HepG2 (cell line): ENCODE measurements around the gene FRMD4A. TPM values are rescaled to one million over a fixed set of nuclear protein-coding genes. Genes with fewer than 3 reads are reported as not detected.

Experiments
- ATAC-seq: fragments of 200-7000 bp; cut with Tn5 transposase; 3 replicates; pipeline ENCODE4 v1.9.1; 2020; ENCODE audit warnings: mild to moderate bottlenecking, moderate library complexity
- BruUV-seq: library from RNA; stranded (reverse); fragments of 400-500 nt; replicated peaks from 2 replicates; lab custom pipeline; 2021; lab: Mats Ljungman, UMichigan
- CTCF ChIA-PET: fragments of 300-600 bp; formaldehyde crosslinking; extraction: SDS; loops from one replicate; lab custom pipeline; 2021; ENCODE audit warnings: low total read pairs, inconsistent platforms, low intra/inter-chr PET ratio; lab: Yijun Ruan, JAX
- POLR2A ChIA-PET: fragments of 350-600 bp; sonication (Branson Sonifier 250); formaldehyde crosslinking; loops from one replicate; lab custom pipeline; 2020; ENCODE audit warnings: antibody characterized with exemption, inconsistent platforms; lab: Yijun Ruan, JAX
- DNase-seq: peaks from one replicate; pipeline ENCODE4 v3.0.0-alpha.2; 2015; ENCODE audit warnings: low spot score
- FAIRE-seq: peaks from 3 replicates; lab custom pipeline; 2011; peaks lifted over from hg19 to GRCh38; lab: Jason Lieb, UNC
- H2AFZ ChIP-seq: one replicate; pipeline ENCODE4 v1.6.1; 2011; ENCODE audit warnings: low read length, inconsistent platforms
- H3K27ac ChIP-seq: fragments of 300-600 bp; 3 replicates; pipeline ENCODE4 v1.8.0; 2011; ENCODE audit warnings: mixed run types, mild to moderate bottlenecking, mixed read lengths, low read length, inconsistent platforms; ENCODE audit not compliant: insufficient read depth; ENCODE audit errors: extremely low read length
- H3K27me3 ChIP-seq, 2 experiments: fragments of 200-600 bp in 1 of 2; 2 replicates in 1 of 2; 3 replicates in 1 of 2; pipeline versions ENCODE4 v1.6.0 to v1.8.0; 2011; ENCODE audit warnings: low read length in 2 of 2, mild to moderate bottlenecking in 2 of 2, moderate library complexity in 2 of 2, inconsistent platforms in 1 of 2; ENCODE audit not compliant: insufficient read depth in 2 of 2, control insufficient read depth in 1 of 2
- H3K36me3 ChIP-seq, 2 experiments: fragments of 200-600 bp in 1 of 2; replicated peaks in 1 of 2; 2 replicates in 1 of 2; 3 replicates in 1 of 2; pipeline versions ENCODE4 v1.5.1 to v1.8.0; 2011; ENCODE audit warnings: low read length in 2 of 2, inconsistent platforms in 1 of 2; ENCODE audit not compliant: insufficient read depth in 2 of 2, control insufficient read depth in 1 of 2
- H3K4me1 ChIP-seq: 2 replicates; pipeline ENCODE4 v1.5.1; 2012; ENCODE audit warnings: low read length, inconsistent platforms; ENCODE audit not compliant: insufficient read depth
- H3K4me2 ChIP-seq: 2 replicates; pipeline ENCODE4 v1.6.0; 2011; ENCODE audit warnings: low read depth, low read length, inconsistent platforms
- H3K4me3 ChIP-seq, 3 experiments: fragments of 200-600 bp in 1 of 3; sonication (generic), shearing (Covaris generic) in 1 of 3; replicated peaks in 1 of 3; 2 replicates each; pipeline ENCODE4 v1.5.1; 2011 to 2016; ENCODE audit warnings: low read length in 3 of 3, inconsistent platforms in 2 of 3, low read depth in 2 of 3, mild to moderate bottlenecking in 2 of 3, control low read depth in 1 of 3, mixed read lengths in 1 of 3; ENCODE audit not compliant: insufficient read depth in 1 of 3
- H3K79me2 ChIP-seq: one replicate; pipeline ENCODE4 v1.6.1; 2011; ENCODE audit warnings: low read length, inconsistent platforms; ENCODE audit not compliant: insufficient read depth
- H3K9ac ChIP-seq: 2 replicates; pipeline ENCODE4 v1.6.0; 2011; ENCODE audit warnings: mild to moderate bottlenecking, low read depth, low read length, inconsistent platforms; ENCODE audit not compliant: insufficient read depth
- H3K9me3 ChIP-seq: 2 replicates; pipeline ENCODE4 v1.5.1; 2012; ENCODE audit warnings: mild to moderate bottlenecking, low read length
- H4K20me1 ChIP-seq: 2 replicates; pipeline ENCODE4 v1.6.0; 2011; ENCODE audit warnings: inconsistent platforms, mild to moderate bottlenecking, low read length, moderate library complexity; ENCODE audit not compliant: insufficient read depth
- FOSL2 ChIP-seq: sonication (generic); formaldehyde crosslinking; IDR thresholded peaks from 2 replicates; pipeline ENCODE4 v1.4.0; 2020; ENCODE audit warnings: missing genetic modification reagents
- HNF4A ChIP-seq: sonication (generic); formaldehyde crosslinking; IDR thresholded peaks from 2 replicates; pipeline ENCODE4 v1.4.0; 2020; ENCODE audit warnings: missing genetic modification reagents
- KLF13 ChIP-seq: sonication (generic); formaldehyde crosslinking; IDR thresholded peaks from 2 replicates; pipeline ENCODE4 v1.4.0; 2020; ENCODE audit warnings: mild to moderate bottlenecking, missing genetic modification reagents
- NRL ChIP-seq: sonication (generic); formaldehyde crosslinking; IDR thresholded peaks from 2 replicates; pipeline ENCODE4 v1.5.0; 2020; ENCODE audit warnings: missing genetic modification reagents, mild to moderate bottlenecking, moderate library complexity, borderline replicate concordance
- PBX3 ChIP-seq: sonication (generic); formaldehyde crosslinking; IDR thresholded peaks from 2 replicates; pipeline ENCODE4 v1.8.1; 2023; ENCODE audit warnings: missing genetic modification reagents, inconsistent platforms, borderline replicate concordance
- PHF8 ChIP-seq: sonication (generic); formaldehyde crosslinking; IDR thresholded peaks from 2 replicates; pipeline ENCODE4 v1.5.0; 2020; ENCODE audit warnings: missing genetic modification reagents
- SCMH1 ChIP-seq: sonication (generic); formaldehyde crosslinking; IDR thresholded peaks from 2 replicates; pipeline ENCODE4 v1.9.0; 2021; ENCODE audit warnings: missing genetic modification reagents, mild to moderate bottlenecking, borderline replicate concordance
- TAF15 ChIP-seq: fragments of 200-400 bp; formaldehyde crosslinking; IDR thresholded peaks from one replicate; pipeline ENCODE4 v1.6.1; 2018; ENCODE audit warnings: mild to moderate bottlenecking, low read depth, low read length; ENCODE audit not compliant: poor library complexity, severe bottlenecking
- TFAP4 ChIP-seq: sonication (generic); IDR thresholded peaks from 2 replicates; pipeline ENCODE4 v1.6.1; 2016; ENCODE audit warnings: low read depth, borderline replicate concordance
- TFDP2 ChIP-seq: sonication (generic); formaldehyde crosslinking; IDR thresholded peaks from 2 replicates; pipeline ENCODE4 v1.4.0; 2020; ENCODE audit warnings: missing genetic modification reagents
- THYN1 ChIP-seq: sonication (generic); formaldehyde crosslinking; IDR thresholded peaks from 2 replicates; pipeline ENCODE4 v1.8.1; 2023; ENCODE audit warnings: low read depth, mild to moderate bottlenecking, moderate library complexity, missing genetic modification reagents, borderline replicate concordance
- ZNF337 ChIP-seq: sonication (generic); formaldehyde crosslinking; IDR thresholded peaks from 2 replicates; pipeline ENCODE4 v1.5.1; 2020; ENCODE audit warnings: missing genetic modification reagents, low read depth, mild to moderate bottlenecking, borderline replicate concordance
- ZNF552 ChIP-seq: sonication (generic); formaldehyde crosslinking; IDR thresholded peaks from 2 replicates; pipeline ENCODE4 v1.9.0; 2022; ENCODE audit warnings: missing genetic modification reagents, mild to moderate bottlenecking, borderline replicate concordance
- ZNF615 ChIP-seq: sonication (generic); formaldehyde crosslinking; IDR thresholded peaks from 2 replicates; pipeline ENCODE4 v1.5.0; 2020; ENCODE audit warnings: mild to moderate bottlenecking, missing genetic modification reagents, borderline replicate concordance
- ZNF678 ChIP-seq: sonication (generic); formaldehyde crosslinking; IDR thresholded peaks from 2 replicates; pipeline ENCODE4 v1.4.0; 2020; ENCODE audit warnings: mild to moderate bottlenecking, missing genetic modification reagents
- ZNF776 ChIP-seq: sonication (generic); formaldehyde crosslinking; IDR thresholded peaks from 2 replicates; pipeline ENCODE4 v1.4.0; 2020; ENCODE audit warnings: mild to moderate bottlenecking, missing genetic modification reagents
- WGBS: methylation state at CpG from one replicate; pipeline ENCODE4 v1.1.6; 2017; ENCODE audit warnings: low lambda C conversion rate; 5-methylcytosine and 5-hydroxymethylcytosine counted together
- in situ Hi-C: cut with HindIII; loops from 2 replicates; pipeline ENCODE4 v1.10.0; 2017; ENCODE audit warnings: low pct_unique_long_range_greater_than_20kb; ENCODE audit not compliant: extremely low pct_ligation_motif_present
- intact Hi-C: fragments of 100-400 bp; cut with micrococcal nuclease; formaldehyde crosslinking; loops from one replicate; pipeline ENCODE4 v1.10.0; 2022; ENCODE audit not compliant: unreplicated experiment
- polyA plus RNA-seq, 8 experiments: library from polyadenylated mRNA; depleted of rRNA in 3 of 8; stranded (reverse) in 7 of 8; unstranded in 1 of 8; fragments of >200 nt; fragmentation: Illumina TruSeq in 4 of 8; extraction: Trizol in 4 of 8; gene quantifications; 2 replicates each; pipeline versions ENCODE4 v1.2.1 to v1.2.3, GENCODE V29; 2011 to 2016; ENCODE audit warnings: low read depth in 4 of 8, missing spikeins in 1 of 8, mixed read lengths in 1 of 8; ENCODE audit not compliant: insufficient read depth in 1 of 8
- total RNA-seq, 5 experiments: library from RNA; depleted of rRNA; stranded (reverse); fragments of >200 nt; fragmentation: Illumina TruSeq; extraction: Trizol; gene quantifications; 2 replicates each; pipeline ENCODE4 v1.2.3, GENCODE V29; 2016; ENCODE audit warnings: low read depth in 1 of 5
- TF ChIP-seq, protein P1 (sequence below): sonication (generic); formaldehyde crosslinking; IDR thresholded peaks from 2 replicates; pipeline ENCODE4 v1.4.0; 2020; ENCODE audit warnings: missing genetic modification reagents
- TF ChIP-seq, protein P2 (sequence below): sonication (generic); formaldehyde crosslinking; IDR thresholded peaks from 2 replicates; pipeline ENCODE4 v1.8.0; 2023; ENCODE audit warnings: mild to moderate bottlenecking, missing genetic modification reagents
- TF ChIP-seq, protein P3 (sequence below): sonication (generic); formaldehyde crosslinking; IDR thresholded peaks from 2 replicates; pipeline ENCODE4 v1.4.0; 2020; ENCODE audit warnings: missing genetic modification reagents

The FRMD4A gene
- total and polyA plus RNA-seq, 2 of the 13 experiments (the other 11 are each of a cell fraction or from before 2014, with no cell fraction given), result 0.09 to 0.26 TPM

GRCh38 chr10:14270370-14270769 is 60.4 kb downstream of the FRMD4A start:
- Histone ChIP-seq H3K27ac (no peak overlapping the region), H3K36me3 (no peaks in the 10 kb centered on the region), H3K79me2 (no peaks in the 10 kb centered on the region), H2AFZ (no peak overlapping the region), H3K4me2 (no peak overlapping the region), H3K4me1 (no peaks in the 10 kb centered on the region), H4K20me1 (no peaks in the 10 kb centered on the region), H3K4me3 (no peak overlapping the region), H3K9me3 (no peaks in the 10 kb centered on the region), H3K9ac (no peak overlapping the region), H3K27me3 (peaks cover 0 to 6% of the 10 kb centered on the region in 2 experiments; a peak in 1 of 5 replicates)
- intact Hi-C loops (no loop called here), in situ Hi-C loops (no loop called here)
- FAIRE-seq (no peak), ATAC-seq (no peak), DNase-seq (no peak)
- POLR2A ChIA-PET, result no interaction called here
- 2% methylated on average over 3 of the region's 3 CpGs for WGBS
- BruUV-seq, result no TSS peak
- CTCF ChIA-PET, result no interaction called here
- TF ChIP-seq HNF4A (CRISPR knock-in tag) (no peak), TAF15 (no peak), ZNF552 (CRISPR knock-in tag) (no peak), THYN1 (CRISPR knock-in tag) (no peak), FOSL2 (no peak), PBX3 (no peak), ZNF615 (no peak), NRL (CRISPR knock-in tag) (no peak), ZNF678 (CRISPR knock-in tag) (no peak), ZNF776 (CRISPR knock-in tag) (no peak), KLF13 (CRISPR knock-in tag) (no peak), SCMH1 (CRISPR knock-in tag) (no peak), TFDP2 (CRISPR knock-in tag) (no peak), ZNF337 (CRISPR knock-in tag) (no peak), PHF8 (no peak), TFAP4 (no peak)
- TF ChIP-seq, protein P1, sequence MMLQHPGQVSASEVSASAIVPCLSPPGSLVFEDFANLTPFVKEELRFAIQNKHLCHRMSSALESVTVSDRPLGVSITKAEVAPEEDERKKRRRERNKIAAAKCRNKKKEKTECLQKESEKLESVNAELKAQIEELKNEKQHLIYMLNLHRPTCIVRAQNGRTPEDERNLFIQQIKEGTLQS (CRISPR knock-in tag), result no peak
- TF ChIP-seq, protein P2, sequence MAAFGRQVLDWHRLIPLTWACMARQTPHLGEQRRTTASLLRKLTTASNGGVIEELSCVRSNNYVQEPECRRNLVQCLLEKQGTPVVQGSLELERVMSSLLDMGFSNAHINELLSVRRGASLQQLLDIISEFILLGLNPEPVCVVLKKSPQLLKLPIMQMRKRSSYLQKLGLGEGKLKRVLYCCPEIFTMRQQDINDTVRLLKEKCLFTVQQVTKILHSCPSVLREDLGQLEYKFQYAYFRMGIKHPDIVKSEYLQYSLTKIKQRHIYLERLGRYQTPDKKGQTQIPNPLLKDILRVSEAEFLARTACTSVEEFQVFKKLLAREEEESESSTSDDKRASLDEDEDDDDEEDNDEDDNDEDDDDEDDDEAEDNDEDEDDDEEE, result no peak
- TF ChIP-seq, protein P3, sequence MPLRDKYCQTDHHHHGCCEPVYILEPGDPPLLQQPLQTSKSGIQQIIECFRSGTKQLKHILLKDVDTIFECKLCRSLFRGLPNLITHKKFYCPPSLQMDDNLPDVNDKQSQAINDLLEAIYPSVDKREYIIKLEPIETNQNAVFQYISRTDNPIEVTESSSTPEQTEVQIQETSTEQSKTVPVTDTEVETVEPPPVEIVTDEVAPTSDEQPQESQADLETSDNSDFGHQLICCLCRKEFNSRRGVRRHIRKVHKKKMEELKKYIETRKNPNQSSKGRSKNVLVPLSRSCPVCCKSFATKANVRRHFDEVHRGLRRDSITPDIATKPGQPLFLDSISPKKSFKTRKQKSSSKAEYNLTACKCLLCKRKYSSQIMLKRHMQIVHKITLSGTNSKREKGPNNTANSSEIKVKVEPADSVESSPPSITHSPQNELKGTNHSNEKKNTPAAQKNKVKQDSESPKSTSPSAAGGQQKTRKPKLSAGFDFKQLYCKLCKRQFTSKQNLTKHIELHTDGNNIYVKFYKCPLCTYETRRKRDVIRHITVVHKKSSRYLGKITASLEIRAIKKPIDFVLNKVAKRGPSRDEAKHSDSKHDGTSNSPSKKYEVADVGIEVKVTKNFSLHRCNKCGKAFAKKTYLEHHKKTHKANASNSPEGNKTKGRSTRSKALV (CRISPR knock-in tag), result no peak
